GM18873 (cell line): Measurements from ENCODE around the gene ADGRG3.
"Not testable (repeated sequence)": the region's sequence is repeated elsewhere in the genome, so short reads cannot be mapped to it uniquely, and the experiment has no call there.

Source experiments
- ATAC-seq: cut with Tn5 transposase; IDR thresholded peaks from one replicate; pipeline ENCODE4 v1.9.1; 2021; ENCODE audit warnings: mild to moderate bottlenecking, moderate library complexity, moderate number of reproducible peaks; ENCODE audit not compliant: unreplicated experiment, low FRiP score

The ADGRG3 gene

GRCh38 chr16:57661510-57661909 is 6.6 kb upstream of the ADGRG3 start:
- no peak for ATAC-seq

DNA sequence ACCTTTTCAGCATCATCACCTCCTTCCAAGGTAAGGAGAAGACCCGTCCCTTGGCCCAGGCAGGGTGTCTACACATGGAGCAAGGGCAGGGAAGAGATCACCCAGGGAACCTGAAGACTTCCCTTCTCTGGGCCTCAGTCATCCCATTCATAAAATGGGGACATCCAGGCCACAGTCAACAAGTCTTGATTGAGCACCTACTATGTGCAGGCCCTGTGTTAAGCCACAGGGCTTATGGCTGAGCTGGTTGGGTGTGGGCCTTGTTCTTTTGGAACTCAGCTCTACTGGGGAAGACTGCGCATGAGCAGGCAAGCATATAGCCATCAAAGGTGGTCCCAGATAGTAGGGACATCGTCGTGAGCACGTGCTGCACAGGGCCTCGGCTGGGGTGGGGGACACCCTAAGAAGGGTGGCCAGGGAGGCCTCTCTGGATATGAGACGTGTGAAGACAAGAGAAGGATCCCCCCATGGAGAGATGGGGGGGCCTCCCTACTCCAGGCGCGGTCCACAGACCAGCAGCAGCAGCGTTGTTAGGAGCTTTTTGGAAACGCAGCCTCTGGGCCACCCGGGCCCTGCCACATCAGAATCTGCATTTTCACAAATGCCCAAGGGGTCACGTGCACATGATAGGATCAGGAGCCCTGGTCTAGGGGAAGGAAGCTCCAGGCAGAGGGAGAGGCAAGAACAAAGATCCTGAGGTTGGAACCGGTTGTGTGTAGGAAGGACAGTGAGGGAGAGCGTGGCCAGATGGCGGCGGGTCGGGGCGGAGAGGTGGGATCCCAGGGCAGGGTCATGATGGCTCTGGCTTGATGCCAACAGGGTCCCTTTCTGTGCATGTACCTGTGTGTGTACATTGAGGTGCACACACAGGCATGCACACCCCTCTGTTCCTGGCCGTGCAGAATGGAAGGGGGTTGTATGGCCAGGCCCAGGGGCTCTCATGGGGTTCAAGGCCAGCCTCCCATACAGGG is 5.9 kb upstream of the ADGRG3 start:
- no peak for ATAC-seq

- ATAC-seq, result no peak
These were observed 4.7 kb upstream of the ADGRG3 start for GRCh38 chr16:57663436-57663835.

DNA sequence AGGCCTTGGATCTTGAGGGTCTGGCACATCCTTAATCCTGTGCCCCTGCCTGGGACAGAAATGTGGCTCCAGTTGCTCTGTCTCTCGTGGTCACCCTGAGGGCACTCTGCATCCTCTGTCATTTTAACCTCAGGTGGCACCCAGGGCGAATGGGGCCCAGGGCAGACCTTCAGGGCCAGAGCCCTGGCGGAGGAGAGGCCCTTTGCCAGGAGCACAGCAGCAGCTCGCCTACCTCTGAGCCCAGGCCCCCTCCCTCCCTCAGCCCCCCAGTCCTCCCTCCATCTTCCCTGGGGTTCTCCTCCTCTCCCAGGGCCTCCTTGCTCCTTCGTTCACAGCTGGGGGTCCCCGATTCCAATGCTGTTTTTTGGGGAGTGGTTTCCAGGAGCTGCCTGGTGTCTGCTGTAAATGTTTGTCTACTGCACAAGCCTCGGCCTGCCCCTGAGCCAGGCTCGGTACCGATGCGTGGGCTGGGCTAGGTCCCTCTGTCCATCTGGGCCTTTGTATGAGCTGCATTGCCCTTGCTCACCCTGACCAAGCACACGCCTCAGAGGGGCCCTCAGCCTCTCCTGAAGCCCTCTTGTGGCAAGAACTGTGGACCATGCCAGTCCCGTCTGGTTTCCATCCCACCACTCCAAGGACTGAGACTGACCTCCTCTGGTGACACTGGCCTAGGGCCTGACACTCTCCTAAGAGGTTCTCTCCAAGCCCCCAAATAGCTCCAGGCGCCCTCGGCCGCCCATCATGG is 4.0 kb upstream of the ADGRG3 start:
- ATAC-seq, result no peak

DNA sequence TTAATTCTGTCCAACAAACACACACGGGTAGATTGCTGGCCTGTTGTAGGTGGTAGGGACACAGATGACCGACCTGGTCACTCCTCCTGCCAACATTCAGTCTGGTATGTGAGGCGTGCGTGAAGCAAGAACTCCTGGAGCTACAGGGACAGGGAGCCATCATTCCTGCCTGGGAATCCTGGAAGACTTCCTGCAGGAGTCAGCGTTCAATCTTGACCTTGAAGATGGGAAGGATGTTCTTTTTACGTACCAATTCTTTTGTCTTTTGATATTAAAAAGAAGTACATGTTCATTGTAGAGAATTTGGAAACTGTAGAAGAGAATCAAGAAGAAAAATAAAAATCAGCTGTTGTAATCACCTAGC is 3.5 kb upstream of the ADGRG3 start:
- no peak for ATAC-seq

GRCh38 chr16:57665541-57665940 is 2.6 kb upstream of the ADGRG3 start:
- ATAC-seq, result no peak

DNA sequence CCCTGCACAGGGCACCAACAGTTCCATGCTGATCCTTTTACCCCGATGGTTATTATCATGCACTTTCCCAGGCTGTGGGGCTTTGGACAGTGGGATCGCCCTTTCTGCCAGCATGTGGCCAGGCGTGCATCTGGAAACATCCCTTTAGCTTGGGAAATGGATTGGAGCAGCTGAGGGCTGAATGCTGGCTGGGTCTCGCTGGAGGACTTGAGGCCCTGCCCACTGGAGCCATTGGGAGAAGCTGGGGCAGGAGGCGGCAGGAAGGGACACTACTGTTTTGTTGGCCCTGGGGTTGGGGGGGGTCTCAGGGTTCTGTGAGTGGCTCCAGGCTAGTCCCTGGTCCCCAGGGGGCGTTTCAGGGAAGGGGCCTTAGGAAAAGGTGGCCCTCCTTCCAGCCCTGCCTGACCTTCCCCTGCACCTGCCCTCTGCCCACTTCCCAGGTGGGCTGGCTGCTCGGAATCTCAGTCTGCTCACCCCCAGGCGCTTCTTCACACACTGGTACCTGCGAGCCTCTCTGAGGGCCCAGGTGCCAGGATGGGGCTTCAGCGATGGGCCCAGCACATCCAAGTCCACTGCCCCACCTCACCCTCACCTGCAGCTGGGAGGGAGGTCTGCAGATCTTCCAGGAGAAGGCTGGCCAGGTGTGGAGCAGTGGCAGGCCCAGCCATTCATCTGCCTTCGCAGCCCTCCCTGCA is 1.6 kb upstream of the ADGRG3 start:
- no peak for ATAC-seq

DNA sequence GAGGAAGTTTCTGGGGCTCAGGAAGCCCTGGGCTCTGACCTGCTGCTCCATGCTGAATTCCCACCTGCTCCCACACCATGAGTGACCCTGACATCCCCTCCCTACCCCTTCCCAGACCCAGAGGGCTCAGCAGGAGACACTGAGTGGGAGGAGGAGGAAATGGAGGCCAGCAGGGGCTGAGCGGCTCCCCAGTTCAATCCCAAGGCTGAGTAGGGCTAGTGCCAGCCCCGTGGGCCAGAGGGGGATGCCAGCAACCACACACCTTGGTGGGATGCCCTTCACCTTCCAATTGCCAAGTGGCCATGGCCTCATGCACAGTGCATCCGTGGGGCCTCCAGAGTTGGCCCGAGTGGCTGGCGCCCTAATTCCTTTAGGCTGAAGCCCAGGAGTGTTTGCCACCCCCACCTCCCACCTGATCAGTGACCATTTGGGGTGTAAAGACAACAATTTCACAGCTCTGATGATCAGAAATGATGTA is 1.0 kb upstream of the ADGRG3 start:
- no peak for ATAC-seq

- no peak for ATAC-seq
These were observed 412 bp upstream of the ADGRG3 start for GRCh38 chr16:57667526-57668262.

- no peak for ATAC-seq
These were observed 747 bp downstream of the ADGRG3 start for GRCh38 chr16:57668630-57669475.

GRCh38 chr16:57669476-57670162 is 1.5 kb downstream of the ADGRG3 start:
- ATAC-seq, result no peak

DNA sequence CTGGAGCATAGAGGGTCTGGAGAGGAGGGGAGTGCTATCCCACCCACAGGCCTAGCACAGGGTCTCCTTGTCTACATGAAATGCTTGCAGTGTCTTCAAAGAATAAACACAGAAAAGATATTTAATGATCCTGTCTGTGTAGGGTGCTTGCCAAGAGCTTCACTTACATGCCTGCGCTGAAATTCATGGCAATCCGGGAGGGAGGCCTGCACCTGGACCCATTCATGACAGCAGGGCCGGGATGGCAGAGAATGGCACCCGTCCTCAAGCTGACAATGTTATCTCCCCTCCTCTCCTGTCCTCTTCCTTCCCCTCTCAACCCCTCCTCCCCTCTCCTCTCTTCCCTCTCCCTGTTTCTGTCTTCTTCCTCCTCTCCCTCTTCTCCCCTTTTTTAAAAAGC is 2.1 kb downstream of the ADGRG3 start:
- no peak for ATAC-seq

DNA sequence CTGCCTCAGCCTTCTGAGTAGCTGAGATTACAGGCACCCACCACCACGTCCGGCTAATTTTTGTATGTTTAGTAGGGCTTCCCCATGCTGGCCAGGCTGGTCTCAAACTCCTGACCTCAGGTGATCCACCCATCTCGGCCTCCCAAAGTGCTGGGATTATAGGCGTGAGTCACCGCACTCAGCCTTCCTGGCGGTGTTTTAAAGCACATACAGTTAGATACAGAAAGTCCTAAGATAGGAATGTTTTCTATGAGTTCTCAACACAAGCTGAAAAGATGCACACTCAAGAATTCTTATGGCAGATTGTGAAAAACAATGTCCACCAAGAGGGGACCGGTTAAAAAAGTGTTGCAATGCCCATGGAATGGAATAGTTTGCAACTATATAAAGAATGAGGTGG is 3.3 kb downstream of the ADGRG3 start:
- ATAC-seq, result not testable (repeated sequence)

DNA sequence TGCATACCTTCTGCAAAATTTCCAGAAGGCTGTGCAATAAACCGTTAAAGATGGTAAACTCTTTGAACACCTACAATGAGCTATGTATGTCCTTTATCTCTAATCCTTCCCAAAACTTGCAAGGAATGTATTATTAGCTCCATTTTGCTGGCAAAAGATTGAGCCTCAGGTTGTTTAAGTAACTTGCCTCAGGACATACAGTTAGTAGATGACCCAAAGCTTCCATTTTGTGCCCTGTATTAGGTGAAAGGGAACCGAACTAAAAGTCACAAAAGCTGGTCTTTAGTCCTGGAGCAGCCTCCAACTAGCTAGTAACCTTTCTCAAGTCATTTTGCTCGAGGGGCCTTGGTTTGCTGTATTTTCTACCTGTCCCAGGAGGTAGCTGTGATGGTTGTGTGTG is 4.3 kb downstream of the ADGRG3 start:
- no peak for ATAC-seq

DNA sequence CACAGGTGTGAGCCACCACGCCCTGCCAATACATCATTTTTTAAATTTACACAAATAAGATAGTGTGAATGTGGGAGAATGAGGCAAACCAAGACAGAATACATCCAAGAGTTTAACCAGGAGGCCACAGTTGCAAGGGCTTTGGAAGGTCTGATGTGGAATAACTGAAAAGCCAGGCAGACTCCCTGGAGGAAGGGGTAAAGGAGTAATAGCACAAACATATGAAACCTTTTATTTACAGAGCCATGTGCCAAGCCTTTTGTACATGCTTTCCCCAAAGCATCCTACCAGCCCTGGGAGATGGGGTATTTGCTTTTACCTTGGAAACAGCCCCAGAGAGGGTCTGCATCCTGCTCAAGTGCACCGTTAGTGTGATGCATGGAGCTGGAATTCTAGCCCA is 4.7 kb downstream of the ADGRG3 start:
- no peak for ATAC-seq

GRCh38 chr16:57675741-57676551 is 7.8 kb downstream of the ADGRG3 start:
- ATAC-seq, result no peak

DNA sequence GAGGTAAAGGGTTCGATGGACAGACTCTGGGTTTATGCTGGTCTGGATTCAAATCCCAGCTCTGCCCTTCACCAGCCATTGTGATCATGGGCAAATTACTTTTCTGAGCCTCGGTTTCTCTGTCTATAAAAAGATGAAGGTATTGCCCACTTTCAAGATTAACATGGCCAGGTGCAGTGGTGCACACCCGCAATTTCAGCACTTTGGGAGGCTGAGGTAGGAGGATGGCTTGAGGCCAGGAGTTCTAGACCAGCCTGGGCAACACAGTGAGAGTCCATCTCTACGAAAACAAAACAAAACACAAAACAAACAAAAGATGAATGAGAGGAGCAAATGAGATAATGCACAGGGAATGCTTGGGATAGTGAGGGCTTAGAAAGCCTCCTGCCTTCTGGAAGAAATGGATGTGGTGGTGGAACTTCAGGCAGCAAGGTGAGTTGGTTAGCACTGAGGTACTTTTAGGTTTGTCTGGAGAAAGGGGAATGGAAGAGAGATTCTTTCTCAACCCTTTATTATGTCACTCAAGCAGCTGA is 8.5 kb downstream of the ADGRG3 start:
- ATAC-seq, result no peak
